Stimulated activated naive CD8-positive, alpha-beta T cell treated with anti-CD3 and anti-CD28 coated beads, Interleukin-15, amount 100 ng/mL, for 72 hours (primary cell): ENCODE data around the gene UBE2V1.
A peak's percentile ranks its signal among the peaks of the same experiment; 100 is the strongest.

ENCODE experiments used
- ATAC-seq: fragments of 150-1000 bp; cut with Tn5 transposase; 2 replicates; pipeline ENCODE4 v1.10.0; 2021; ENCODE audit warnings: mild to moderate bottlenecking, moderate library complexity
- DNase-seq, 2 donors: peaks; one replicate each; pipeline ENCODE4 v3.0.0; 2021 to 2022
- H3K27ac Mint-ChIP-seq, 2 donors: one replicate each; pipeline ENCODE4 v1.8.0; 2022; ENCODE audit warnings: mild to moderate bottlenecking in 2 of 2, mixed read lengths in 2 of 2, moderate library complexity in 2 of 2
- H3K27me3 Mint-ChIP-seq: one replicate; pipeline ENCODE4 v1.8.0; 2022; ENCODE audit warnings: mixed read lengths
- H3K4me1 Mint-ChIP-seq: one replicate; pipeline ENCODE4 v1.8.0; 2022; ENCODE audit warnings: mild to moderate bottlenecking, mixed read lengths
- H3K4me3 Mint-ChIP-seq, 2 donors: one replicate each; pipeline ENCODE4 v1.8.0; 2022; ENCODE audit warnings: mild to moderate bottlenecking in 2 of 2, mixed read lengths in 2 of 2, moderate library complexity in 1 of 2
- H3K9me3 Mint-ChIP-seq, 2 donors: one replicate each; pipeline ENCODE4 v1.8.0; 2022; ENCODE audit warnings: mixed read lengths in 2 of 2

Gene UBE2V1

GRCh38 chr20:50127587-50128519, 14.9 kb upstream of the UBE2V1 start:
- H3K4me1 Mint-ChIP-seq: no peaks in the 10 kb centered on the region
- peak overlapping the region in 1 of 2 donors; percentile 57 for H3K27ac Mint-ChIP-seq
- H3K27me3 Mint-ChIP-seq: no peaks in the 10 kb centered on the region
- no peak overlapping the region for H3K4me3 Mint-ChIP-seq
- DNase-seq: no peak
- H3K9me3 Mint-ChIP-seq: no peaks in the 10 kb centered on the region
- ATAC-seq: no peak

- Mint-ChIP-seq H3K4me3 (no peak overlapping the region), H3K27me3 (no peaks in the 10 kb centered on the region)
- no peak for DNase-seq
These were observed 13.7 kb upstream of the UBE2V1 start for GRCh38 chr20:50126662-50127061.

GRCh38 chr20:50125279-50125678, 12.3 kb upstream of the UBE2V1 start:
- H3K4me1 Mint-ChIP-seq: peaks cover 5% of the 10 kb centered on the region
- no peaks in the 10 kb centered on the region for H3K27me3 Mint-ChIP-seq
- no peaks in the 10 kb centered on the region for H3K9me3 Mint-ChIP-seq
- H3K4me3 Mint-ChIP-seq: no peak overlapping the region
- DNase-seq: no peak
- H3K27ac Mint-ChIP-seq: no peak overlapping the region
- ATAC-seq: no peak

More at GRCh38 chr20:50126662-50127061, 13.7 kb upstream of the UBE2V1 start:
- no peaks in the 10 kb centered on the region for H3K4me1 Mint-ChIP-seq
- ATAC-seq: no peak
- H3K27ac Mint-ChIP-seq: no peak overlapping the region
- no peaks in the 10 kb centered on the region for H3K9me3 Mint-ChIP-seq

- H3K9me3 Mint-ChIP-seq: no peaks in the 10 kb centered on the region
- H3K4me1 Mint-ChIP-seq: peaks cover 5% of the 10 kb centered on the region
- no peaks in the 10 kb centered on the region for H3K27me3 Mint-ChIP-seq
- H3K4me3 Mint-ChIP-seq: no peak overlapping the region
- DNase-seq: no peak
- H3K27ac Mint-ChIP-seq: peak overlapping the region in 1 of 2 donors; percentile 16
- ATAC-seq: no peak
These were observed 11.5 kb upstream of the UBE2V1 start for GRCh38 chr20:50124496-50124895.

GRCh38 chr20:50123418-50123817, 10.5 kb upstream of the UBE2V1 start:
- Mint-ChIP-seq H3K27ac (peak overlapping the region; percentile 3 to 27), H3K9me3 (no peaks in the 10 kb centered on the region), H3K4me3 (no peak overlapping the region), H3K27me3 (no peaks in the 10 kb centered on the region), H3K4me1 (peaks cover 5% of the 10 kb centered on the region)
- ATAC-seq (no peak), DNase-seq (no peak)

- no peaks in the 10 kb centered on the region for H3K9me3 Mint-ChIP-seq
- H3K27me3 Mint-ChIP-seq: no peaks in the 10 kb centered on the region
- no peak overlapping the region for H3K4me3 Mint-ChIP-seq
- H3K4me1 Mint-ChIP-seq: peaks cover 5% of the 10 kb centered on the region
- DNase-seq (no peak), ATAC-seq (no peak)
- H3K27ac Mint-ChIP-seq: no peak overlapping the region
These were observed 9.8 kb upstream of the UBE2V1 start for GRCh38 chr20:50122763-50123162.

GRCh38 chr20:50121858-50122271, 8.9 kb upstream of the UBE2V1 start:
- peaks cover 5% of the 10 kb centered on the region for H3K4me1 Mint-ChIP-seq
- no peak overlapping the region for H3K27ac Mint-ChIP-seq
- H3K27me3 Mint-ChIP-seq: no peaks in the 10 kb centered on the region
- H3K9me3 Mint-ChIP-seq: no peaks in the 10 kb centered on the region
- ATAC-seq (no peak), DNase-seq (no peak)
- H3K4me3 Mint-ChIP-seq: no peak overlapping the region

GRCh38 chr20:50120935-50121693, 8.2 kb upstream of the UBE2V1 start:
- ATAC-seq: peak; percentile 90
- Mint-ChIP-seq H3K27me3 (no peaks in the 10 kb centered on the region), H3K9me3 (no peaks in the 10 kb centered on the region), H3K4me1 (peaks cover 10% of the 10 kb centered on the region), H3K27ac (peak overlapping the region in 1 of 2 donors; percentile 42), H3K4me3 (no peak overlapping the region)
- peak; percentile 53 to 62 for DNase-seq

- no peak for ATAC-seq
- H3K27ac Mint-ChIP-seq: no peak overlapping the region
- no peak for DNase-seq
- no peaks in the 10 kb centered on the region for H3K27me3 Mint-ChIP-seq
- no peaks in the 10 kb centered on the region for H3K9me3 Mint-ChIP-seq
- H3K4me3 Mint-ChIP-seq: no peak overlapping the region
- peaks cover 37% of the 10 kb centered on the region for H3K4me1 Mint-ChIP-seq
These were observed 5.3 kb upstream of the UBE2V1 start for GRCh38 chr20:50118203-50118602.

- no peak overlapping the region for H3K27ac Mint-ChIP-seq
- peaks cover 51% of the 10 kb centered on the region for H3K4me1 Mint-ChIP-seq
- H3K9me3 Mint-ChIP-seq: no peaks in the 10 kb centered on the region
- DNase-seq (no peak), ATAC-seq (no peak)
- peak overlapping the region; percentile 92 to 98 for H3K4me3 Mint-ChIP-seq
- no peaks in the 10 kb centered on the region for H3K27me3 Mint-ChIP-seq
These were observed 3.5 kb upstream of the UBE2V1 start for GRCh38 chr20:50116368-50116999.

- Mint-ChIP-seq H3K4me1 (peaks cover 53% of the 10 kb centered on the region), H3K9me3 (no peaks in the 10 kb centered on the region), H3K27me3 (no peaks in the 10 kb centered on the region), H3K27ac (peak overlapping the region; percentile 87 to 94), H3K4me3 (peak overlapping the region; percentile 92 to 98)
- ATAC-seq: peak; percentile 89
- DNase-seq: peak; percentile 78 to 88
These were observed 2.8 kb upstream of the UBE2V1 start for GRCh38 chr20:50115591-50116367.

- Mint-ChIP-seq H3K9me3 (no peaks in the 10 kb centered on the region), H3K27ac (peak overlapping the region; percentile 16 to 29), H3K4me3 (peak overlapping the region; percentile 92 to 98), H3K4me1 (peaks cover 60% of the 10 kb centered on the region), H3K27me3 (no peaks in the 10 kb centered on the region)
- DNase-seq (no peak), ATAC-seq (no peak)
These were observed 2.1 kb upstream of the UBE2V1 start for GRCh38 chr20:50115041-50115512.

GRCh38 chr20:50113420-50114224, 672 bp upstream of the UBE2V1 start:
- Mint-ChIP-seq H3K9me3 (no peaks in the 10 kb centered on the region), H3K4me1 (peaks cover 74% of the 10 kb centered on the region), H3K27me3 (no peaks in the 10 kb centered on the region), H3K4me3 (peak overlapping the region; percentile 94 to 98), H3K27ac (peak overlapping the region; percentile 91 to 97)
- ATAC-seq: no peak
- DNase-seq: no peak

- no peaks in the 10 kb centered on the region for H3K27me3 Mint-ChIP-seq
- H3K27ac Mint-ChIP-seq: peak overlapping the region; percentile 96 to 97
- DNase-seq (no peak), ATAC-seq (no peak)
- peak overlapping the region; percentile 94 to 98 for H3K4me3 Mint-ChIP-seq
- H3K4me1 Mint-ChIP-seq: peaks cover 91% of the 10 kb centered on the region
- no peaks in the 10 kb centered on the region for H3K9me3 Mint-ChIP-seq
These were observed 988 bp downstream of the UBE2V1 start for GRCh38 chr20:50111829-50112495.
